Measurements from ENCODE around the gene HS6ST3.

Gene HS6ST3

DNA sequence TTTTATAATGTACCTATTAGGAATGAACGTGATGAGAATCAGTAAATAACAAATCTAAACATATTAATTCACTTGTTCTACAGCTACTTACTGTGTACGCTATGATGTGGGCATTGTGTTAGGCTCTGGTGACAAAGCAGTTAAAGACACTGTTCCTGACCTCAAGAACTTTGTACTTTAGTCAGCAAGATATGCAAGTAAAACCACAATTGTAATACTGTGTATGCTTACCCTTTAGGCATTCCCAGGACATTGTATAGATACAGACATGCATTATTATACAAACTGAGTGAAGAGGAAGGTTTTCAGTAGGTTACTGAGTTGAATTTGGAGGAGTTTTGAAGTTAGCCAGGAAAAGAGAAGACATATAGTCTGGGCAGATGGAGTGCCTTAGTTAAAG is 435.8 kb downstream of the HS6ST3 start:
- Histone ChIP-seq H3K9me3 (ENCODE audit: control insufficient read depth in 2 of 2, low read length in 2 of 2) (no peaks in the 10 kb centered on the region), H3K27ac (ENCODE audit: low read length) (no peak overlapping the region), H3K4me3 (ENCODE audit: low read length in 2 of 2) (no peak overlapping the region), H3K4me1 (ENCODE audit: control insufficient read depth, insufficient read depth, low read length) (no peaks in the 10 kb centered on the region), H3K9ac (ENCODE audit: low read length in 2 of 2) (no peak overlapping the region), H3K27me3 (ENCODE audit: control insufficient read depth in 1 of 2, insufficient read depth in 2 of 2, low read length in 2 of 2) (no peaks in the 10 kb centered on the region), H3K36me3 (ENCODE audit: control insufficient read depth in 2 of 2, insufficient read depth in 2 of 2, low read length in 2 of 2) (no peaks in the 10 kb centered on the region)

DNA sequence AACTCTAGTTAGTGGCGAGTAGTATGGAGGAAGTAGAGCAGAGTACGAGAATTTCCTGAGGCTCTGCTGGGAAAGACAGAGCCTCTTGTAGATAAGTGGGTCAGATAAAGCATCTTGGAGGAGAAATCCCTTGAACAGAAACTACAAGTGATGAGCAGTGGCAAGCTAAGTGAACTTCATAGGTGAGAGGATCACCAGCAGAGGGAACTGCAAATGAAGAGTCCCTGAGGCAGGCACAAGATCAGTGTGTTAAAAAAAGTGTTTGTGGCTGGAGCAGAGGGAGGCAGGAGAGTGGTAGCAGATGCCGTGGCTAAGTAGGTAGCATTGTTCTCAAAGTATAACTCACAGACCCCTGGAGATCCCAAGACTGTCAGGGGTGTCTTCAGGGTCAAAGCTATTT is 437.6 kb downstream of the HS6ST3 start:
- no peak overlapping the region for H3K27ac ChIP-seq (ENCODE audit: low read length)
- H3K4me1 ChIP-seq (ENCODE audit: control insufficient read depth, insufficient read depth, low read length): no peaks in the 10 kb centered on the region
- no peaks in the 10 kb centered on the region for H3K36me3 ChIP-seq (ENCODE audit: control insufficient read depth in 2 of 2, insufficient read depth in 2 of 2, low read length in 2 of 2)
- H3K27me3 ChIP-seq (ENCODE audit: control insufficient read depth in 1 of 2, insufficient read depth in 2 of 2, low read length in 2 of 2): no peaks in the 10 kb centered on the region
- no peaks in the 10 kb centered on the region for H3K9me3 ChIP-seq (ENCODE audit: control insufficient read depth in 2 of 2, low read length in 2 of 2)
- no peak overlapping the region for H3K4me3 ChIP-seq (ENCODE audit: low read length in 2 of 2)
- no peak overlapping the region for H3K9ac ChIP-seq (ENCODE audit: low read length in 2 of 2)

DNA sequence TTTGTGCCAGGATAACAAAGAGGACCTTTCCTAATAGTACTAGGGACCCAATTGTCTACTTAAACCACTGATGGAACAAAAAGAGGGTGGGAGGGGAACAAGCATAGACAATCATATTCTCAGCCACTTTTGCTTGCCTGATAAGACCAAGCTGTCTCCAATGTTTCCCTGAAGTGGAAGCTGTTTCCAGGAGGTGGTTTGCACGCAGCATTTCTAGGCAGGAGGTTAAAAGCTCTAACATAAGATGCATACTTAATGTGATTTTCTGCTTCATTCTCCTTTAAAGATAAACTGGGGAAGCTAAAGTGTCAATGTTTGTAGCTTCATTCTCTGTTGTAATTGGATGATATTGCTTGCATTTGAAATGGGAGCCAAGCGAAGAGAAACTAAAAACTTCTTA is 442.9 kb downstream of the HS6ST3 start:
- H3K4me1 ChIP-seq (ENCODE audit: control insufficient read depth, insufficient read depth, low read length): no peaks in the 10 kb centered on the region
- no peaks in the 10 kb centered on the region for H3K27me3 ChIP-seq (ENCODE audit: control insufficient read depth in 1 of 2, insufficient read depth in 2 of 2, low read length in 2 of 2)
- no peak overlapping the region for H3K27ac ChIP-seq (ENCODE audit: low read length)
- no peak overlapping the region for H3K9ac ChIP-seq (ENCODE audit: low read length in 2 of 2)
- no peaks in the 10 kb centered on the region for H3K36me3 ChIP-seq (ENCODE audit: control insufficient read depth in 2 of 2, insufficient read depth in 2 of 2, low read length in 2 of 2)
- no peaks in the 10 kb centered on the region for H3K9me3 ChIP-seq (ENCODE audit: control insufficient read depth in 2 of 2, low read length in 2 of 2)
- no peak overlapping the region for H3K4me3 ChIP-seq (ENCODE audit: low read length in 2 of 2)

DNA sequence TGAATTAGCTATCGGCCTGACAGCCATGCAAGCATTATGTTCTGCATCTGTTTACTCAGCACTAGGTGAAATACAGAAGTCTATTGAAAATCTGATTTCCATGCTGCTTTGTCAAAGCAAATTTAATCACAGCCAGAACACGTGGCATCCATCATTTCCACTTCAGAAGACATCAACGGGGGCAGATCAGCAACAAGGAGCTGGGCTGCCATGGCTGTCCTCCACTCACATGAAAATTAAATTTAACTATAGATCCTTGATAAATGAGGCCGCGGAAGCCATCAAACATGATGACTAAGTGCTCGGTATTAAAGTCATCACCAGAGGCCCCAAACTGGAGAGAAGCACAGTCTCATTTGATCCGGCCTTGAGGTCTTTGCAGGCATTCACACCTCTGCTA is 443.5 kb downstream of the HS6ST3 start:
- H3K4me1 ChIP-seq (ENCODE audit: control insufficient read depth, insufficient read depth, low read length): no peaks in the 10 kb centered on the region
- H3K9ac ChIP-seq (ENCODE audit: low read length in 2 of 2): no peak overlapping the region
- H3K36me3 ChIP-seq (ENCODE audit: control insufficient read depth in 2 of 2, insufficient read depth in 2 of 2, low read length in 2 of 2): no peaks in the 10 kb centered on the region
- H3K27me3 ChIP-seq (ENCODE audit: control insufficient read depth in 1 of 2, insufficient read depth in 2 of 2, low read length in 2 of 2): no peaks in the 10 kb centered on the region
- no peak overlapping the region for H3K4me3 ChIP-seq (ENCODE audit: low read length in 2 of 2)
- H3K9me3 ChIP-seq (ENCODE audit: control insufficient read depth in 2 of 2, low read length in 2 of 2): no peaks in the 10 kb centered on the region
- H3K27ac ChIP-seq (ENCODE audit: low read length): no peak overlapping the region

DNA sequence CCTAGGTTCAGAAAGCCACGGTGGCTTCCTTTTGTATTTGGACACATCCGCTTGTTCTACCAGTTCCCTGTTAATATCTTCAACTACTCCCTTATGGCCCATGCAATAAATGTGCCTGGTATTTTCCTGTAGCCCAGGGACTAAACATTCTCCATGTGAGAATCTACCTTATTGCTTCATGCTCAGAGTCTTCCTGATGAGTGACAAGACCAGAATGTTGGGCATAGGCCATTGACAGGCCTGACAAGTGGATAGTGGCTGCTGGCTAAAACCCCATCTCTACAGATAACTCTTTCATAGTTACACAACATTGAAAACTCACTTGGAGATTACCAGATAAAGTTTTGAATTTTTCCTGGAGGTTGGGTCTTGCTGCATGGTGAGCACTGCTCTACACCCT is 449.9 kb downstream of the HS6ST3 start:
- H3K36me3 ChIP-seq (ENCODE audit: control insufficient read depth in 2 of 2, insufficient read depth in 2 of 2, low read length in 2 of 2): no peaks in the 10 kb centered on the region
- no peak overlapping the region for H3K27ac ChIP-seq (ENCODE audit: low read length)
- no peaks in the 10 kb centered on the region for H3K4me1 ChIP-seq (ENCODE audit: control insufficient read depth, insufficient read depth, low read length)
- no peaks in the 10 kb centered on the region for H3K9me3 ChIP-seq (ENCODE audit: control insufficient read depth in 2 of 2, low read length in 2 of 2)
- no peaks in the 10 kb centered on the region for H3K27me3 ChIP-seq (ENCODE audit: control insufficient read depth in 1 of 2, insufficient read depth in 2 of 2, low read length in 2 of 2)
- H3K9ac ChIP-seq (ENCODE audit: low read length in 2 of 2): no peak overlapping the region
- no peak overlapping the region for H3K4me3 ChIP-seq (ENCODE audit: low read length in 2 of 2)

DNA sequence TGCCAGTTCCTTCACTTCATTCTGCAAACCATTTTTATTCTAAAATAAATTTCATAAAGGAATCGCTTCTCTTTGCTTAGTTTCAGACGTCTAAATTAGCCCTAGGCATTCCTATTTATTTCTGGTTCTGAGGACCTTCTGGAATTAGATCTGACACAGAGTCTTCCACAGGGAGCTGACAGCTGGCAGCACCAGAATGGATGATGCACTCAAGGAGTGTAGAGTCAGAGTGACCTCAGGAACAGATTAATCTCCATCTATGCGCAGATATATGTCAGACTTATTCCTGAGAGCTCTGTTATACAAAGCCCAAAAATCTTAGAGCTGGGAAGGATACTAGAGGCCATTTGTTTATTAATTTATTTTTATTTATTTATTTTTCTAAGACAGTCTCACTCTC is 450.8 kb downstream of the HS6ST3 start:
- Histone ChIP-seq H3K27ac (ENCODE audit: low read length) (no peak overlapping the region), H3K9ac (ENCODE audit: low read length in 2 of 2) (no peak overlapping the region), H3K4me1 (ENCODE audit: control insufficient read depth, insufficient read depth, low read length) (no peaks in the 10 kb centered on the region), H3K9me3 (ENCODE audit: control insufficient read depth in 2 of 2, low read length in 2 of 2) (no peaks in the 10 kb centered on the region), H3K27me3 (ENCODE audit: control insufficient read depth in 1 of 2, insufficient read depth in 2 of 2, low read length in 2 of 2) (no peaks in the 10 kb centered on the region), H3K4me3 (ENCODE audit: low read length in 2 of 2) (no peak overlapping the region), H3K36me3 (ENCODE audit: control insufficient read depth in 2 of 2, insufficient read depth in 2 of 2, low read length in 2 of 2) (no peaks in the 10 kb centered on the region)

DNA sequence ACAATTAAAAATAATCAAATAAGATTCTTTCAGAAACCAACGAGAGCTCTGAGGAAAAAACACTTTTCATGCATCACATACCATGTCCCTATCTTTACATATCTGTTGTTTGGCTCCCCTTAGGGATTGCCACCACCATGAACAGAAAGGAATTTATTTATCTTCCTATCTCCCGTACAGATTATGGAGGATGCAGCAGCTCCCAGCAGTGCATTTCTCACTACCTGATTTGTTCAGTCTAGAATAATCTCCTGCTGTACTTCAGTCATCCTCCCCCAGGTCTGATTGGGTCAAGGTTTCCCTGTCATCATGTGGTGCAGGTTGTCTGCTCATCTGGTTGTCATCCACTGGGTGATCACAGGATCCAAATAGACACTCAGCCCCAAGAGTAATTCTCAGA is 453.1 kb downstream of the HS6ST3 start:
- Histone ChIP-seq H3K4me1 (ENCODE audit: control insufficient read depth, insufficient read depth, low read length) (no peaks in the 10 kb centered on the region), H3K27me3 (ENCODE audit: control insufficient read depth in 1 of 2, insufficient read depth in 2 of 2, low read length in 2 of 2) (no peaks in the 10 kb centered on the region), H3K9ac (ENCODE audit: low read length in 2 of 2) (no peak overlapping the region), H3K4me3 (ENCODE audit: low read length in 2 of 2) (no peak overlapping the region), H3K9me3 (ENCODE audit: control insufficient read depth in 2 of 2, low read length in 2 of 2) (no peaks in the 10 kb centered on the region), H3K27ac (ENCODE audit: low read length) (no peak overlapping the region), H3K36me3 (ENCODE audit: control insufficient read depth in 2 of 2, insufficient read depth in 2 of 2, low read length in 2 of 2) (no peaks in the 10 kb centered on the region)

DNA sequence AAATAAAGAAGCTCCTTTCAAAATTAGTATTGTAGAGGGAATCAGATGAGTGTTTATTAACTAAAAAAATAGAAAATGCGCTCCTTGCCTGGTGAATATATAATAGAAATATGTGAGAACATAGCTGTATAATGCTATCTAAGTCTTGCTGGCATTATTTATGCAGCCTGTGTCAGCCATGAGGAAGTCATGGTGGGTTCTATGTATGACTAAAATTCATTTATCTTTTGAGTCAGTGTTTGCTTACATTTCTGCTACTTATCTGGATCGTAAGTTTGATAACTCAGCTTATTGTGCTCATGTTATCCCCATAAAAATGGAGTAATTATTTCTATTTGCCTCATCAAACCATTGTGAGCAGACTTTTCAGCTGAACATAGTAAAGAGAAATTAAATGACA is 455.1 kb downstream of the HS6ST3 start:
- Histone ChIP-seq H3K4me3 (ENCODE audit: low read length in 2 of 2) (no peak overlapping the region), H3K36me3 (ENCODE audit: control insufficient read depth in 2 of 2, insufficient read depth in 2 of 2, low read length in 2 of 2) (no peaks in the 10 kb centered on the region), H3K9me3 (ENCODE audit: control insufficient read depth in 2 of 2, low read length in 2 of 2) (no peaks in the 10 kb centered on the region), H3K27me3 (ENCODE audit: control insufficient read depth in 1 of 2, insufficient read depth in 2 of 2, low read length in 2 of 2) (no peaks in the 10 kb centered on the region), H3K27ac (ENCODE audit: low read length) (no peak overlapping the region), H3K4me1 (ENCODE audit: control insufficient read depth, insufficient read depth, low read length) (no peaks in the 10 kb centered on the region), H3K9ac (ENCODE audit: low read length in 2 of 2) (no peak overlapping the region)

DNA sequence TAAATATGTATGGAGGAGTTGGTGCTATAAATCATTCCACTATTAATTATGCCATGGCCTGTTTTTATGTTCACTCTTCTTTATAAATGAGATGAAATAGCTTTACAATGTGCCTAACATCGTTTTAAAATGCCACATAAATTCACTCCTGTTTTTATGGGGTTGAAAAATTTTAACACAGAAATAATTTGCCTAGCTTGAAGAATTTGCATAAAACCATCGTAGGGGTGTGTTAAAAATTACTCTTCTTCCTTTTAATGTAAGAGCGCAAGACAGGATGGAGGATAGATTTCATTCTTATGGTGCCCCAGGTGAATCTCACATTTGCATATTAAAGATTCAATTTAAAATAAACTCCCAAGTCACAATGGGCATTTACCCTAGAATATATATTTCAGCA is 456.6 kb downstream of the HS6ST3 start:
- H3K27me3 ChIP-seq (ENCODE audit: control insufficient read depth in 1 of 2, insufficient read depth in 2 of 2, low read length in 2 of 2): no peaks in the 10 kb centered on the region
- no peaks in the 10 kb centered on the region for H3K36me3 ChIP-seq (ENCODE audit: control insufficient read depth in 2 of 2, insufficient read depth in 2 of 2, low read length in 2 of 2)
- H3K9ac ChIP-seq (ENCODE audit: low read length in 2 of 2): no peak overlapping the region
- H3K4me3 ChIP-seq (ENCODE audit: low read length in 2 of 2): no peak overlapping the region
- no peak overlapping the region for H3K27ac ChIP-seq (ENCODE audit: low read length)
- H3K4me1 ChIP-seq (ENCODE audit: control insufficient read depth, insufficient read depth, low read length): no peaks in the 10 kb centered on the region
- H3K9me3 ChIP-seq (ENCODE audit: control insufficient read depth in 2 of 2, low read length in 2 of 2): no peaks in the 10 kb centered on the region

DNA sequence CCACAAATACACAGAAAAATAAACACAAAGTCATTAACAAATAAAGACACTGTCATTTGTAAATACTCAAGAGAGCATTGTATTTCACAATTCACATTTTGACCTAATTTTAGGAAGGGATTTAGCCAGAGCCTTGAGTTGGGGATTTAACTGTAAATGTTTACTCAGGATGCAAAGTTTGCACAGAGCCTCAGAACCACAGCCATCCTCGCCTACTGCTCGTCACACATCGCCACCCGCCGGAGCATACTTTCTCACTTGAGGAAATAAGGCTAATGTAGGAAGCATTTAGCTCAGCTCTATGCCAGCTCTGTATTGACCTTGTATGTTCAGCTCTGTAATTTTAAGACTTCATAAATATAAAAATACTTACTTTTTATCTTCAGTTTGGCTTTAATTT is 461.6 kb downstream of the HS6ST3 start:
- Histone ChIP-seq H3K9me3 (ENCODE audit: control insufficient read depth in 2 of 2, low read length in 2 of 2) (no peaks in the 10 kb centered on the region), H3K27ac (ENCODE audit: low read length) (no peak overlapping the region), H3K27me3 (ENCODE audit: control insufficient read depth in 1 of 2, insufficient read depth in 2 of 2, low read length in 2 of 2) (no peaks in the 10 kb centered on the region), H3K9ac (ENCODE audit: low read length in 2 of 2) (no peak overlapping the region), H3K36me3 (ENCODE audit: control insufficient read depth in 2 of 2, insufficient read depth in 2 of 2, low read length in 2 of 2) (no peaks in the 10 kb centered on the region), H3K4me1 (ENCODE audit: control insufficient read depth, insufficient read depth, low read length) (no peaks in the 10 kb centered on the region), H3K4me3 (ENCODE audit: low read length in 2 of 2) (no peak overlapping the region)

DNA sequence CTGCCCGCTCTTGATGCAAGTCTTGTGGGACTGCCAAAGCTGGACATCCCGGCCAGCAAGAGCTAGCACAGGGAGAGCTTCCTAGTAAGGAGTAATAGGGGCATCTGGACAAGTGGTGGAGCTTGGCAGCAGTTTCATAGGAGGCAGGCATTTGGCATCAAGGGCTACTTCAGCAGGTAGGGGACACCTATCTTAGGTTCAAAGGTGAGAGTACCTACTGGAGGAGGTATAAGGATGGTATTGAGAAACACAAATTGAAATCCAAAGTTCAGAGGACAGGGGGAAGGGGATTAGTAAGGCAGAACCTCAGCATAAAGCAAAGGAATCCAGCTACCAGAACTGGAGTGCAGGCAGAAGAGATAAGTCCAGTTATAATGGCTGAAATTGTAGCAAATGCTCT is 462.7 kb downstream of the HS6ST3 start:
- H3K9me3 ChIP-seq (ENCODE audit: control insufficient read depth in 2 of 2, low read length in 2 of 2): no peaks in the 10 kb centered on the region
- no peaks in the 10 kb centered on the region for H3K27me3 ChIP-seq (ENCODE audit: control insufficient read depth in 1 of 2, insufficient read depth in 2 of 2, low read length in 2 of 2)
- H3K27ac ChIP-seq (ENCODE audit: low read length): no peak overlapping the region

DNA sequence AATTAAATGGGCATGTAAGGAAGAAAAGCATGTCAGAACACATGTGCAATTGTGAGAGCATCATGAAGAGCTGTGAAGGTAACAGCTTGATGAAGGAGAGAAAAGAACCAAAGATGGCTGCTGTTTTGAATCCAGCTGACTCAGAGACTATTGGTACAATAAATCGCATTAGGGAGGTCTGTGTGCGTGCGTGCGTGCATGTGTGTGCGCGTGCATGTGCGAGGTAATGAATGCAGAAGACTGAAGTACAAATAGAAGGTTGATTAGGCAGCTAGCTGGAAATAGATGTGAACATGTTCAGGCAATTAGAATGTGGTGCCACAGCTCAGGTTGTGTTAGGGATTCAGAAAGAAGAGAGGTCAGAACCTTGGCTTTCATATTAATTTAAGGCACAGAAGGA is 463.9 kb downstream of the HS6ST3 start:
- H3K36me3 ChIP-seq (ENCODE audit: control insufficient read depth in 2 of 2, insufficient read depth in 2 of 2, low read length in 2 of 2): no peaks in the 10 kb centered on the region
- no peak overlapping the region for H3K27ac ChIP-seq (ENCODE audit: low read length)
- no peaks in the 10 kb centered on the region for H3K9me3 ChIP-seq (ENCODE audit: control insufficient read depth in 2 of 2, low read length in 2 of 2)
- H3K9ac ChIP-seq (ENCODE audit: low read length in 2 of 2): no peak overlapping the region
- H3K4me1 ChIP-seq (ENCODE audit: control insufficient read depth, insufficient read depth, low read length): no peaks in the 10 kb centered on the region
- no peak overlapping the region for H3K4me3 ChIP-seq (ENCODE audit: low read length in 2 of 2)
- no peaks in the 10 kb centered on the region for H3K27me3 ChIP-seq (ENCODE audit: control insufficient read depth in 1 of 2, insufficient read depth in 2 of 2, low read length in 2 of 2)

More for the DNA sequence above, 462.7 kb downstream of the HS6ST3 start:
- H3K4me1 ChIP-seq (ENCODE audit: control insufficient read depth, insufficient read depth, low read length): no peaks in the 10 kb centered on the region
- H3K36me3 ChIP-seq (ENCODE audit: control insufficient read depth in 2 of 2, insufficient read depth in 2 of 2, low read length in 2 of 2): no peaks in the 10 kb centered on the region
- no peak overlapping the region for H3K4me3 ChIP-seq (ENCODE audit: low read length in 2 of 2)
- H3K9ac ChIP-seq (ENCODE audit: low read length in 2 of 2): no peak overlapping the region

Measured in stomach smooth muscle (tissue), 2 donors.